ENCODE results near the gene CARD8.

GRCh38 chr19:48190288-48190884, 65.3 kb downstream of the CARD8 start:
- TF ChIP-seq CTCF (conservative IDR thresholded peaks at IDR 0.05; ENCODE audit: low read depth in 2 of 2) (peak; percentile 58 to 68), POLR2AphosphoS5 (IDR thresholded peaks at IDR 0.05; ENCODE audit: low read depth) (peak; percentile 71), EZH2phosphoT487 (IDR thresholded peaks at IDR 0.05; ENCODE audit: unreplicated experiment) (no peak), REST (IDR thresholded peaks at IDR 0.05; ENCODE audit: unreplicated experiment) (no peak), CREB1 (CRISPR knock-in tag; IDR thresholded peaks at IDR 0.05; ENCODE audit: low read depth) (peak; percentile 73), EZH2 (IDR thresholded peaks at IDR 0.05; ENCODE audit: low read depth, unreplicated experiment) (no peak)

All from GM23338 (cell line).